Glomerular visceral epithelial cell (primary cell): ENCODE measurements around the gene SENP5.

Experiments
- DNase-seq: peaks from one replicate; pipeline ENCODE4 v3.0.0-alpha.2; 2016; ENCODE audit errors: extremely low spot score

Gene SENP5

GRCh38 chr3:196883361-196883760 lies 15.6 kb downstream of the SENP5 start:
- DNase-seq = no peak

- no peak for DNase-seq
Observed at GRCh38 chr3:196886144-196886543, 18.4 kb downstream of the SENP5 start.

GRCh38 chr3:196889844-196890708 lies 22.4 kb downstream of the SENP5 start:
- DNase-seq = no peak

DNA sequence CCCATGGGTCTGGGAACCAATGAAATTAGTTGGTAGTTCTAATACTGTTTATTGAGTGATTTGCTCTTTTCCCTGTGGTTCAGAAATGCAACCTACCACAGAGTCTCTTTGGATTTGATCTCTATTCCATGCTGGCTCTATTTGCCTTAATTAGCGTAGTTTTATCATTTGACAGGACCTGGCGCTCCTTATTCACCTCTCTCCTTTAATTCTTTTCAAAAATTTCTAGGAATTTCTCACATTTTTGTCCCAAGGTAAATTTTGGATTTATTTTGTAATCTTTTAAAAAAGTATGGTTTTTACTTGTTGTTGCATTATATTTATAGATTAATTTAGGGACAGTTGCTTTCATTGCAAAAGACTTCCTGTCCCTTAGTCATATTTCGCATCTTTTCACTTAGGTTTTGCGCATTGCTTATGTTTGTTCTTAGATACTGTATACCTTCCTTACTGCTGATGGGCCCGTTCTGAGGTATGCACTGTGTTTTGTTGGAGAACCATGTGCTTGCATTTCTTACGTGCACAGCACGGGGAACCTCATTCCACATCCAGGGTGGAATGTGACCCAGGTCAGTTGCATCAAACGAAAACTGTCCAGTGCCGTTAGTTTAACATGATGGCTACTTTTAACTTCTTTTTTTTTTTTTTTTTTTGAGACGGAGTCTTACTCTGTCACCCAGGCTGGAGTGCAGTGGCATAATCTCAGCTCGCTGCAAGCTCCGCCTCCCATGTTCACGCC lies 27.0 kb downstream of the SENP5 start:
- no peak for DNase-seq

GRCh38 chr3:196896229-196896628 lies 28.5 kb downstream of the SENP5 start:
- DNase-seq = no peak

DNA sequence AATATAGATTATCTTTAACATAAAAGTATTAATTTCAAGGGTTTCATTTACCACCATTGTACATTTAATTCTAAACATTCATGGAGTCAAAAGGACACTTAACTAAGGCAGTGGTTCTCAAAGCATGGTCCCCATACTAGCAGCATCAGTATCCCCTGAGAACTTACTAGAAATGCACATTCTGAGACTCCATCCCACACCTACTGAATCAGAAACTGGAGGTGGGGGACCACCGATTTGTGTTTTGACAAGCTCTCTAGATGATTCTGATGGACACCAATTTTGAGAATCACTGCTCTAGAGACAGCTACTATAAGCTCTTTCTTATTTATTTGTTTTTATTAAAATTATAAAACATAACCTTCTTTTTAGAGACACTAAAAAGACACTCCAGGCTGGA lies 34.0 kb downstream of the SENP5 start:
- no peak for DNase-seq

GRCh38 chr3:196902296-196902695 lies 34.6 kb downstream of the SENP5 start:
- DNase-seq = no peak

GRCh38 chr3:196903740-196904139 lies 36.0 kb downstream of the SENP5 start:
- no peak for DNase-seq

GRCh38 chr3:196914866-196915265 lies 47.1 kb downstream of the SENP5 start:
- no peak for DNase-seq

- no peak for DNase-seq
Observed at GRCh38 chr3:196915375-196915774, 47.7 kb downstream of the SENP5 start.

DNA sequence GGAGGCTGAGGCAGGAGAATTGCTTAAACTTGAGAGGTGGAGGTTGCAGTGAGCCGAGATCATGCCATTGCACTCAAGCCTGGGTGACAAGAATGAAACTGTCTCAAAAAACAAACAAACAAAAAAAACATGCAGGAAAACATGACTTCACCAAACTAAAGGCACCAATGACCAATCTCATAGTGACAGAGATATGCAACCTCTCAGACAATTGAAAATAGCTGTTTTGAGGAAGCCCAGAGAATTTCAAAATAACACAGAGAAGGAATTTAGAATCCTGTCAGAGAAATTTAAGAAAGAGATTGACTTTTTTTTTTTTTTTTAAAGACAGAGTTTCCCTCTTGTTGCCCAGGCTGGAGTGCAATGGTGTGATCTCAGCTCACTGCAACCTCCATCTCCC lies 48.5 kb downstream of the SENP5 start:
- no peak for DNase-seq

DNA sequence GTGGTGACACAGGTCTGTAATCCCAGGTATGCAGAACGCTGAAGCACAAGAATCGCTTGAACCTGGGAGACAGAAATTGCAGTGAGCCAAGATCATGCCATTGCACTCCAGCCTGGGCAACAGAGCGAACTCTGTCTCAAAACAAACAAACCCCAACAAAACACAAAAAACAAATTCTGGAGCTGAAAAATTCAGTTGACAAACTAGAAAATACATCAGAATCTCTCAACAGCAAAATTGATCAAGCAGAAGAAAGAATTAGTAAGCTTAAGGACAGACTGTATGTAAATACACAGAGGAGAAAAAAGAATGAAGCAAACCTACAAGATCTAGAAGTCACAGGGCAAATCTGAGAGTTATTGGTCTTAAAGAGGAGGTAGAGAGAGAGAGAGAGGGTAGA lies 49.3 kb downstream of the SENP5 start:
- no peak for DNase-seq

DNA sequence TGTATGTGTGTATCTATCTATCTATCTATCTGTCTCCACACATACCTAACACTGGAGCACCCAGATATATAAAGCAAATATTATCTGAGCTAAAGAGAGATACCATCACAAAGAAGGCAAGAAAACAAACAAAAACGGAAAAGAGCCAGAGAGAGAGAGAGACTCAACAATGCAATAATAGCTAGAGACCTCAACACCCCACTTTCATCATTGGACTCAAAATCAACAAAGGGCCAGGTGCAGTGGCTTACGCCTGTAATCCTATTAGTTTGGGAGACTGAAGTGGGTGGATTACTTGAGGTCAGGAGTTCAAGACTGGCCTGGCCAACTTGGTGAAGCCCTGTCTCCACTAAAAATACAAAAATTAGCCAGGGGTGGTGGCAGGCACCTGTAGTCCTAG lies 51.2 kb downstream of the SENP5 start:
- no peak for DNase-seq

GRCh38 chr3:196920733-196921132 lies 53.0 kb downstream of the SENP5 start:
- no peak for DNase-seq

GRCh38 chr3:196927571-196928453 lies 60.1 kb downstream of the SENP5 start:
- no peak for DNase-seq

GRCh38 chr3:196931157-196931556 lies 63.4 kb downstream of the SENP5 start:
- DNase-seq = no peak

DNA sequence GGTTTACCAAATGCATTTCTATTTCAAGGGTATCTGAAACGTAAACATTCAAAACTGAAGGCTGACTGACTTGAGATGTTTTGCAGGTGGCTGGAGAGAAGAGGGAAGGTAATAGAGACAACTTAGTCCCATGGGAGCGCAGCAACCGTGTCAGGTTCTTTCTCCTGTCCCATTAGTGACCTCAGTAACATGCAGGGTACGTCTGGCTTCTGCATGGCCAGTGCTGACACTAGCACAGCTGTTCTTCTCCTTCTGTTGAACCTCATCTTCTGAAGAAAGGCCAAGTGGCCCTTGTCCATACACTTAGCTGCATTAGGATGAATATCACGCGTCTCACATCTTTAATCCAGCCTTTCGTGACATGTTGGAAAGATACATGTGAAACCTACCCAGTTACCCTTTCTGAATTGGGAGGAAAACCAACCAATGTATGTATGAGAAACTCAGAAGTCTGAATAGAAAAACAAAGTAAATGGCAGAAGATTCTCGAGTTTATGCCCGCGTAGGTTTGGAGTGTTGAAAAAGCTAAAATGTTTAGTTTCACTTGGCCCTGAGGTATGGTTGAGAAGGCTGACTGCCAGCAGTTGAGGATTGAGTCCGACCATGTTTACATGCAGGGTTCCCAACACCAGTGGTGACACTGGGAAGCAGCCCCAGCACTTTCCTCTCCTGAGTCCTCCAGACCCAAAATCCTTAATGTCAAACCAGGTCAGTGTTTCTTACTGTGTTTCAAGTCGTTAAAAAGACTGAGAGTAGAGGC lies 64.3 kb downstream of the SENP5 start:
- no peak for DNase-seq

- no peak for DNase-seq
Observed at GRCh38 chr3:196932600-196932999, 64.9 kb downstream of the SENP5 start.

DNA sequence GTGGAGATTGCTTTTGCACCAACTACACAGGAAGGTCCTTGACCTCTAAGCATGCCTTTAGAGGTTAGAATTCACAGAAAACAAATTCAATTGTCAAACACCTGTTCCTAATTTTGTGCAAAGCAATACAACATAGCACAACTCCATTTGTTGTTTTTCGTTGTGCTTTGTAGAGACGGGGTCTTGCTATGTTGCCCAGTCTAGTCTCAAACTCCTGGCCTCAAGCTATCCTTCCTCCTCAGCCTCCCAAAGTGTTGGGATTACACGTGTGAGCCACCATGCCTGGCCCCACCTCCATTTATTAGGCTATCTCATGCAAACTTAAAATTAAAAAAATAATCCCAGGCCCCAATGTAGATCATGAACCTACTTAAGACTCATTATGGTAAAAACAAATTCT lies 68.6 kb downstream of the SENP5 start:
- no peak for DNase-seq

- no peak for DNase-seq
Observed at GRCh38 chr3:196938124-196938523, 70.4 kb downstream of the SENP5 start.

- no peak for DNase-seq
Observed at GRCh38 chr3:196938576-196938975, 70.9 kb downstream of the SENP5 start.
